Endothelial cell of umbilical vein (primary cell): ENCODE data around the gene VEGFA. TPM values are rescaled to one million over a fixed set of nuclear protein-coding genes. Genes with fewer than 3 reads are reported as not detected.

Source experiments
- BruUV-seq: library from RNA; stranded (reverse); fragments of 400-500 nt; replicated peaks from 2 replicates; lab custom pipeline; 2021; lab: Mats Ljungman, UMichigan
- CTCF ChIA-PET: fragments of 300-600, 350-600 bp; sonication (Branson Sonifier 250); formaldehyde crosslinking; loops from one replicate; lab custom pipeline; 2021; ENCODE audit warnings: antibody characterized with exemption, inconsistent platforms; lab: Charles Lee
- POLR2A ChIA-PET: fragments of 300-600, 350-600 bp; sonication (Branson Sonifier 250); formaldehyde crosslinking; loops from one replicate; lab custom pipeline; 2021; ENCODE audit warnings: antibody characterized with exemption, inconsistent platforms; lab: Charles Lee
- DNase-seq: peaks from one replicate; pipeline ENCODE4 v3.0.0-alpha.2; 2011; ENCODE audit warnings: low read depth, low spot score
- FAIRE-seq: peaks from 2 replicates; lab custom pipeline; 2011; peaks lifted over from hg19 to GRCh38; lab: Jason Lieb, UNC
- H2AFZ ChIP-seq: 2 replicates; pipeline ENCODE4 v1.6.0; 2012; ENCODE audit warnings: low read depth, low read length, control low read depth, inconsistent platforms
- H3K27ac ChIP-seq: 2 replicates; pipeline ENCODE4 v1.5.1; 2011; ENCODE audit warnings: low read depth, mild to moderate bottlenecking, control low read depth, low read length, moderate library complexity; ENCODE audit not compliant: insufficient read depth
- H3K27me3 ChIP-seq, 2 experiments: 2 replicates each; pipeline versions ENCODE4 v1.6.0 to v1.6.1; 2011; ENCODE audit warnings: low read length in 2 of 2, mixed read lengths in 1 of 2; ENCODE audit not compliant: control insufficient read depth in 2 of 2, insufficient read depth in 2 of 2
- H3K36me3 ChIP-seq, 2 experiments: 2 replicates in 1 of 2; 3 replicates in 1 of 2; pipeline ENCODE4 v1.5.1; 2011; ENCODE audit warnings: low read length in 2 of 2, mild to moderate bottlenecking in 1 of 2, moderate library complexity in 1 of 2; ENCODE audit not compliant: control insufficient read depth in 2 of 2, insufficient read depth in 2 of 2; ENCODE audit errors: extremely low read depth in 1 of 2
- H3K4me1 ChIP-seq: 3 replicates; pipeline ENCODE4 v1.5.1; 2011; ENCODE audit warnings: mild to moderate bottlenecking, low read length; ENCODE audit not compliant: control insufficient read depth, insufficient read depth; ENCODE audit errors: extremely low read depth
- H3K4me2 ChIP-seq: 2 replicates; pipeline ENCODE4 v1.6.1; 2011; ENCODE audit warnings: low read length, control low read depth, mixed read lengths; ENCODE audit not compliant: insufficient read depth
- H3K4me3 ChIP-seq, 3 experiments: fragments of 200-600 bp in 1 of 3; sonication (generic), shearing (Covaris generic) in 1 of 3; replicated peaks in 1 of 3; 2 replicates each; pipeline ENCODE4 v1.5.1; 2011 to 2016; ENCODE audit warnings: control low read depth in 3 of 3, low read length in 3 of 3, mild to moderate bottlenecking in 2 of 3, inconsistent platforms in 1 of 3, low read depth in 1 of 3, moderate library complexity in 1 of 3; ENCODE audit not compliant: insufficient read depth in 1 of 3
- H3K79me2 ChIP-seq: 2 replicates; pipeline ENCODE4 v1.6.0; 2012; ENCODE audit warnings: low read length, inconsistent platforms; ENCODE audit not compliant: control insufficient read depth, insufficient read depth
- H3K9ac ChIP-seq: replicated peaks from 2 replicates; pipeline ENCODE3; 2011; ENCODE audit warnings: low read length, control low read depth; ENCODE audit not compliant: insufficient read depth; ENCODE audit errors: extremely low read depth
- H3K9me1 ChIP-seq: replicated peaks from 3 replicates; pipeline ENCODE4 v1.6.0; 2011; ENCODE audit warnings: mild to moderate bottlenecking, low read length; ENCODE audit not compliant: control insufficient read depth, insufficient read depth; ENCODE audit errors: extremely low read depth
- H3K9me3 ChIP-seq: replicated peaks from 2 replicates; pipeline ENCODE4 v1.5.1; 2012; ENCODE audit warnings: low read length, inconsistent platforms; ENCODE audit not compliant: control insufficient read depth, insufficient read depth
- H4K20me1 ChIP-seq: replicated peaks from 2 replicates; pipeline ENCODE3; 2011; ENCODE audit warnings: mild to moderate bottlenecking, low read length; ENCODE audit not compliant: control insufficient read depth, insufficient read depth; ENCODE audit errors: extremely low read depth
- EZH2 ChIP-seq: IDR thresholded peaks from 2 replicates; pipeline ENCODE4 v1.6.1; 2012; ENCODE audit warnings: borderline replicate concordance, low read depth, mild to moderate bottlenecking, moderate library complexity, low read length, inconsistent platforms; ENCODE audit not compliant: severe bottlenecking
- FOS ChIP-seq: IDR thresholded peaks from 2 replicates; pipeline ENCODE4 v1.6.1; 2011; ENCODE audit warnings: mild to moderate bottlenecking, low read length, moderate library complexity, borderline replicate concordance; ENCODE audit not compliant: insufficient read depth
- GATA2 ChIP-seq: IDR thresholded peaks from 2 replicates; pipeline ENCODE4 v1.7.0; 2011; ENCODE audit warnings: low read depth, mild to moderate bottlenecking, moderate library complexity, mixed read lengths, low read length; ENCODE audit not compliant: insufficient read length, insufficient read depth
- JUN ChIP-seq: IDR thresholded peaks from 2 replicates; pipeline ENCODE4 v1.6.1; 2011; ENCODE audit warnings: borderline replicate concordance, low read depth; ENCODE audit not compliant: insufficient read length, insufficient read depth
- MAX ChIP-seq: IDR thresholded peaks from 2 replicates; pipeline ENCODE4 v1.6.1; 2011; ENCODE audit not compliant: insufficient read depth, insufficient read length
- MYC ChIP-seq: IDR thresholded peaks from one replicate; pipeline ENCODE4 v1.6.1; 2011; ENCODE audit warnings: mild to moderate bottlenecking, low read depth, low read length
- POLR2A ChIP-seq: IDR thresholded peaks from 2 replicates; pipeline ENCODE4 v1.6.1; 2012; ENCODE audit warnings: low read depth, mild to moderate bottlenecking, control low read depth, low read length
- POLR2AphosphoS5 ChIP-seq: IDR thresholded peaks from 2 replicates; pipeline ENCODE4 v1.6.1; 2012; ENCODE audit warnings: low read depth, mild to moderate bottlenecking, control low read depth, low read length, moderate library complexity; ENCODE audit not compliant: insufficient read depth
- dilution Hi-C: fragments of 300-500 bp; cut with MboI; formaldehyde crosslinking; loops from one replicate; pipeline ENCODE4 v1.15.0; 2019; ENCODE audit warnings: low sequenced_read_pairs; ENCODE audit not compliant: extremely low pct_ligation_motif_present
- intact Hi-C: fragments of 100-400 bp; cut with micrococcal nuclease; formaldehyde crosslinking; loops from one replicate; pipeline ENCODE4 v1.10.0; 2022
- polyA plus RNA-seq, 4 experiments: library from polyadenylated mRNA; depleted of rRNA in 3 of 4; stranded (reverse) in 3 of 4; unstranded in 1 of 4; fragments of >200 nt; gene quantifications; 2 replicates each; pipeline versions ENCODE4 v1.2.1 to v1.2.3, GENCODE V29; 2011 to 2012; ENCODE audit warnings: missing spikeins in 1 of 4
- total RNA-seq: library from RNA; stranded (reverse); gene quantifications from 2 replicates; pipeline ENCODE4 v1.2.3, GENCODE V29; 2021
- TF ChIP-seq, protein P1 (sequence below), 2 donors: IDR thresholded peaks; 1 replicate in 1 of 2; 2 replicates in 1 of 2; pipeline ENCODE4 v1.5.1; 2011; ENCODE audit warnings: low read length in 2 of 2, mild to moderate bottlenecking in 2 of 2, moderate library complexity in 2 of 2, control low read depth in 1 of 2, inconsistent platforms in 1 of 2, low read depth in 1 of 2; ENCODE audit not compliant: insufficient read depth in 1 of 2; ENCODE audit errors: extremely low read depth in 1 of 2

The VEGFA gene
- total and polyA plus RNA-seq, 2 donors (not counting 3 experiments of a cell fraction or from before 2014, with no cell fraction given), result 18.1 to 19.9 TPM

DNA sequence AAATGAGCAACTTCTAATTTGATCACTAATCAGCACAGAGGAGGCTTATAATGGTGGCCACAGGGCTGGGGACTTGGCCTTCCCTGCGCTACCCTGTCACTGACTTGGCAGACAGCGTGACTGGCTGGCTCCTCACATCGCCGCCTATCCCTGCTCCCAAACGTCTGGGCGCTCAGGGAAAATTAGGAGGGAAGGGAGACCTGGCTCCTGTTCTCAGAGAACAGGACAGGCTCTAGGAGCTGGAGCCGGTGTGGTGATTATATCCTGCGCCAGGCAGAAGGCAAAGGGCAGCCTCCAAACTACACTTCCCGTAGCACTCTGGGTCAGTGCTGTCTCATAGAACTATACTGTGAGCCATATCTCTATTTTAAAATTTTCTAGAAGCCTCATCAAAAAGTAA lies 53.4 kb downstream of the VEGFA start:
- Histone ChIP-seq H3K4me3 (no peak overlapping the region), H3K9me1 (no peaks in the 10 kb centered on the region), H3K4me2 (no peak overlapping the region), H3K9ac (no peak overlapping the region), H3K9me3 (no peaks in the 10 kb centered on the region), H3K79me2 (no peaks in the 10 kb centered on the region), H4K20me1 (no peaks in the 10 kb centered on the region), H3K27me3 (peaks cover 2 to 4% of the 10 kb centered on the region in 2 experiments), H2AFZ (no peak overlapping the region), H3K4me1 (no peaks in the 10 kb centered on the region), H3K27ac (no peak overlapping the region), H3K36me3 (no peaks in the 10 kb centered on the region)
- ChIA-PET CTCF (interaction anchor here (0.6 kb wide), 1 partner anchor 590 kb away, joined by 3 read pairs; no protein-coding TSS in a partner anchor), POLR2A (no interaction called here)
- DNase-seq (no peak), FAIRE-seq (no peak)
- intact Hi-C loops, result no loop called here
- BruUV-seq, result no TSS peak
- no peak for TF ChIP-seq GATA2
- TF ChIP-seq JUN, result no peak
- TF ChIP-seq FOS, result no peak
- TF ChIP-seq, protein P1, sequence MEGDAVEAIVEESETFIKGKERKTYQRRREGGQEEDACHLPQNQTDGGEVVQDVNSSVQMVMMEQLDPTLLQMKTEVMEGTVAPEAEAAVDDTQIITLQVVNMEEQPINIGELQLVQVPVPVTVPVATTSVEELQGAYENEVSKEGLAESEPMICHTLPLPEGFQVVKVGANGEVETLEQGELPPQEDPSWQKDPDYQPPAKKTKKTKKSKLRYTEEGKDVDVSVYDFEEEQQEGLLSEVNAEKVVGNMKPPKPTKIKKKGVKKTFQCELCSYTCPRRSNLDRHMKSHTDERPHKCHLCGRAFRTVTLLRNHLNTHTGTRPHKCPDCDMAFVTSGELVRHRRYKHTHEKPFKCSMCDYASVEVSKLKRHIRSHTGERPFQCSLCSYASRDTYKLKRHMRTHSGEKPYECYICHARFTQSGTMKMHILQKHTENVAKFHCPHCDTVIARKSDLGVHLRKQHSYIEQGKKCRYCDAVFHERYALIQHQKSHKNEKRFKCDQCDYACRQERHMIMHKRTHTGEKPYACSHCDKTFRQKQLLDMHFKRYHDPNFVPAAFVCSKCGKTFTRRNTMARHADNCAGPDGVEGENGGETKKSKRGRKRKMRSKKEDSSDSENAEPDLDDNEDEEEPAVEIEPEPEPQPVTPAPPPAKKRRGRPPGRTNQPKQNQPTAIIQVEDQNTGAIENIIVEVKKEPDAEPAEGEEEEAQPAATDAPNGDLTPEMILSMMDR (IDR thresholded peaks at IDR 0.05; ENCODE audit: extremely low read depth in 1 of 2, insufficient read depth in 1 of 2, low read depth in 1 of 2, low read length in 2 of 2), result no peak
- no peak for TF ChIP-seq MAX
- TF ChIP-seq POLR2A, result no peak
- no peak for TF ChIP-seq EZH2
- TF ChIP-seq POLR2AphosphoS5, result no peak
- no peak for TF ChIP-seq MYC
- dilution Hi-C loops, result no loop called here
